Endometrial microvascular endothelial cells (primary cell): ENCODE results near the gene DDR2. TPM values are rescaled to one million over a fixed set of nuclear protein-coding genes. Genes with fewer than 3 reads are reported as not detected.
"Not testable (repeated sequence)": the region's sequence is repeated elsewhere in the genome, so short reads cannot be mapped to it uniquely, and the experiment has no call there.

Experiments used
- in situ Hi-C: cut with HindIII; loops from 2 replicates; pipeline ENCODE4 v1.10.0; 2017; ENCODE audit warnings: low sequenced_read_pairs, low pct_unique_long_range_greater_than_20kb; ENCODE audit errors: inconsistent ontology term
- total RNA-seq: library from RNA; depleted of rRNA; stranded (reverse); fragments of >200 nt; gene quantifications from one replicate; pipeline ENCODE4 v1.2.3, GENCODE V29; 2015; ENCODE audit errors: inconsistent ontology term

Gene DDR2
- total RNA-seq = 2.7 TPM

GRCh38 chr1:162632217-162632666 lies at the start of gene DDR2:
Gene DDR2, plus strand, starts transcription at chr1:162632464. Its CDS starts 86,600 bp downstream, at chr1:162719064.
- in situ Hi-C loops = no loop called here

- in situ Hi-C loops = not testable (repeated sequence)
These were observed 49.4 kb upstream of the DDR2 start for GRCh38 chr1:162582901-162583300.

- in situ Hi-C loops = not testable (repeated sequence)
These were observed 47.2 kb upstream of the DDR2 start for GRCh38 chr1:162585101-162585500.

- in situ Hi-C loops = no loop called here
These were observed 44.9 kb upstream of the DDR2 start for GRCh38 chr1:162587347-162587746.

GRCh38 chr1:162587761-162588260 lies 44.5 kb upstream of the DDR2 start:
- in situ Hi-C loops = no loop called here

GRCh38 chr1:162590101-162590500 lies 42.2 kb upstream of the DDR2 start:
- in situ Hi-C loops = no loop called here

GRCh38 chr1:162590686-162591085 lies 41.6 kb upstream of the DDR2 start:
- in situ Hi-C loops = no loop called here

GRCh38 chr1:162596514-162597170 lies 35.6 kb upstream of the DDR2 start:
- in situ Hi-C loops = no loop called here

- in situ Hi-C loops = no loop called here
These were observed 32.8 kb upstream of the DDR2 start for GRCh38 chr1:162599451-162599850.

GRCh38 chr1:162603117-162603516 lies 29.1 kb upstream of the DDR2 start:
- in situ Hi-C loops = not testable (repeated sequence)

- in situ Hi-C loops = no loop called here
These were observed 26.9 kb upstream of the DDR2 start for GRCh38 chr1:162605225-162605927.

GRCh38 chr1:162609306-162609705 lies 23.0 kb upstream of the DDR2 start:
- in situ Hi-C loops = no loop called here

GRCh38 chr1:162612606-162613400 lies 19.5 kb upstream of the DDR2 start:
- in situ Hi-C loops = no loop called here

GRCh38 chr1:162616848-162617247 lies 15.4 kb upstream of the DDR2 start:
- in situ Hi-C loops = no loop called here

GRCh38 chr1:162617513-162617912 lies 14.8 kb upstream of the DDR2 start:
- in situ Hi-C loops = no loop called here

- in situ Hi-C loops = no loop called here
These were observed 13.2 kb upstream of the DDR2 start for GRCh38 chr1:162619076-162619475.

GRCh38 chr1:162621256-162621655 lies 11.0 kb upstream of the DDR2 start:
- in situ Hi-C loops = no loop called here

GRCh38 chr1:162625679-162626078 lies 6.6 kb upstream of the DDR2 start:
- in situ Hi-C loops = no loop called here

GRCh38 chr1:162626094-162626493 lies 6.2 kb upstream of the DDR2 start:
- in situ Hi-C loops = no loop called here
